Glomerular visceral epithelial cell (primary cell): ENCODE results near the gene TWIST2.

Experiments
- DNase-seq: peaks from one replicate; pipeline ENCODE4 v3.0.0-alpha.2; 2016; ENCODE audit errors: extremely low spot score

Gene TWIST2

GRCh38 chr2:238905224-238905623, 57.3 kb downstream of the TWIST2 start:
- no peak for DNase-seq

- DNase-seq = no peak
These were observed 57.8 kb downstream of the TWIST2 start for GRCh38 chr2:238905644-238906043.

GRCh38 chr2:238906254-238906935, 58.5 kb downstream of the TWIST2 start:
- no peak for DNase-seq

DNA sequence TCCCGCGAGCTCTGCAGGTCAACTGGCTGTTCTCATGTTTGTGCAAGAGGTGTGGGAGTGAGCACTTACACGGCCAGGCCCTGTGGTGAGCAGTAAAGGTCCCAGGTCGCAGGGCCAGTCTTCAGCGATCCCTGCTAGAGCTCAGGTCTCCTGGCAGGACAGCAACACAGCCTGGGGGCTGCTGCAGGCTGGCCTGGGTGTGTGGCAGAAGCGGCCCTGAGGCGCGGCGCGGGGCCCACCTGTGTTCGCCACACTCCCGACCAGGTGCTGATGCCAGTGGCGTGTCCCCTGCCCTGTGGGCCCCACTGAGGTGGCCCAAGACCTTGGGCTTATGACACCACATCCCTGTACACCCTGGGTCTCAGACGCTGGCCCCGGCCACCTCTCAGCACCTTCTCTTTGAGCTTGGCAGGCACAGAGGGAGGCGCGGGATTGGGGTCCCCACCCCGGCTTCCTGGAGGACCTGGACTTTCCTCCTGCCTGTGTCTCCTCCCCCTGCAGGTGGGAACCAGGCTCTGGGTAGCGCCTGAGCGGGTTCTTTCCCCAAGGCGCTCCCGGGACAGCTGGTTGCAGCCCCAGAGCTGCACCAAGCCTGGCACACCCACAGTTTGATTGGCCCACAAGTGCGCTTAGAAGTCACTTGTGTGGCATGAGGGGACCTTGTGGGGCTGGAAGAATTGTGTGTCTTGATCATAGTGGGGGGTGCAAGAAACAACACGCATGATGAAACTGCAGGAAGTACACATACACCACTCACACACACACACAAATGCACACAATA, 59.2 kb downstream of the TWIST2 start:
- DNase-seq = no peak

- no peak for DNase-seq
These were observed 59.9 kb downstream of the TWIST2 start for GRCh38 chr2:238907717-238908173.

GRCh38 chr2:238908960-238909951, 61.4 kb downstream of the TWIST2 start:
- DNase-seq = peak; percentile 13

- peak; percentile 91 for DNase-seq
These were observed 63.0 kb downstream of the TWIST2 start for GRCh38 chr2:238910751-238911351.

DNA sequence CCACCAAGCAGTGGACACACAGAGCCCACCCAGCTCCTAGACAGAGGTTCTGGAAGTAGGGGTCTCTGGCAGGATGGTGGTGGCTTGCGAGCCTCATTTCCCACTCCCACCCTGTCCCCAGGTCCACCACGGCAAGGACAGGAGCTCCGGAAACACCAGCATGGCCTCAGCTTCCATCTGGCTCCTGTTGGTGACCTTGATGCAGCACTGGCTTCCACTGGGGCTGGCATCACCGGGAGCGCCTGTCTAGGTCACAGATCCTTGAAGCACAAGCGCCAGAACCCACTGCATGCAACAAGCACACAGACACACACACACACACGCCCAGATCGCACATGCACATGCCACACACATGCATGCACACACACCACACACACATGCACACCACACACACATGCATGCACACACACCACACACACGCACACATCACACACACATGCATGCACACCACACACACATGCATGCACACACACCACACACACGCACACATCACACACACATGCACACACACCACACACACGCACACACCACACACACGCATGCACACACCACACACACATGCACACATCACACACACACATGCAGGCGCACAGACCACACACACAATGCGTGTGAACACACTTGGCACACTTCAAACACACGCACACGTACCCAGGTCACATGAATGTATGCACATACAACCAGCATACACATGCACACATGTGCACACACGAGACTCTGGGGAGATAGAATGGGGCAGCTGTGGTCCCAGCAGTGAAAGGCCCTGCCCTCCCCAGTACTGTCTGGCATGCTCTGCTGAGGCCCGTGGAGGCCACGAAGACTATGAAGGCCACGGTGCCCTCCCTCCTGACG, 63.7 kb downstream of the TWIST2 start:
- no peak for DNase-seq

DNA sequence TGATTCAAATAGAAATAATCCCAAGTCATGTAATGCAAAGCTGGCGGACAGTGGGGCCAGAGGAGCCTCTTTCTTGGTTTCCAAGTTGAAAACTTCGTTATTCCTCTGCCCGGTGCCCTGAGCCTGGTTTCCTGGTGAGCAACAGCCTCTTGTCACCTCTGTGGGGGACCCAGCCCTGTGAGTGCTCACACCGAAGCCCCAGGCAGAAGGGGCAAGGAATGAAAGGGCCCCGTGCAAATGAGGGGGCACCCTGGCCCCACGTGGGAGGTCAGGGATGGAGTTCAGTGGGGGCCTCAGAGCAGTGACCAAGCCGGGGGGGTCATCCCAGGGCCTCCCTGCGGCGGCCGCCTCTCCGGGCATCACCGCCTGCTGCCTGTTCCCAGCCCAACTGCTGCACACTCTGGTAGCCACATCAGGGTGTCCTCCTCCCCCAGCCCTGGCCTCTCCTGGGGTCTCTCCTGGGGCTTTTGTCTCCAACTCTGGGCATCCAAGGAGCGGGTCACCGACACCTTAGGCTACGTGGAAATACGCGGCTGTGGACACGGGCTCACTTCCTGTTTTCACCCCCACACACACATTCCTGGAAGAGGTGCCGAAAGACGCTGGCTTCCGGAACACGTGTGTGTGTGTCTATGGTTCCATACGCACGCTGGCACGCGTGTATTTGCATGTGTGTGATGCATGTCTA, 64.5 kb downstream of the TWIST2 start:
- DNase-seq = no peak

- no peak for DNase-seq
These were observed 65.3 kb downstream of the TWIST2 start for GRCh38 chr2:238912916-238913875.

GRCh38 chr2:238913931-238914647, 66.2 kb downstream of the TWIST2 start:
- DNase-seq = no peak

DNA sequence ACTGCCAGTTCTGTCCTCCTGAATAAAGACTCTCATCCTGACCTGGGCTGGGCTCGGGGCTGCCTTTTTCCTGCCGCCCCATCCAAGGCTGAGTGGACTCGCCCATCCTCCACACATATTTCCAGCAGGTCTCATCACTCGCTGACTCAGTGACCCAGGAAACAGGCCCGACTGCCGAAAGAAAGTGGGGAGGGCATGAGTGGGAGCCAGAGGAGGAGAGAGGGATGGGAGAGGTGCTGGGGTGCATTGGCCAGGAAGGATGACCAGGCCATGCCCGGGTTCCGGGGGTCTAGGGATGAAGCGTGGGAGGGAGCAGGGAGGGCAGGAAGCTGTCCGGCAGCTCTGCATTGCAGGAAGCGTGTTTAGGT, 66.7 kb downstream of the TWIST2 start:
- DNase-seq = peak; percentile 49

GRCh38 chr2:238915196-238915595, 67.3 kb downstream of the TWIST2 start:
- DNase-seq = no peak

DNA sequence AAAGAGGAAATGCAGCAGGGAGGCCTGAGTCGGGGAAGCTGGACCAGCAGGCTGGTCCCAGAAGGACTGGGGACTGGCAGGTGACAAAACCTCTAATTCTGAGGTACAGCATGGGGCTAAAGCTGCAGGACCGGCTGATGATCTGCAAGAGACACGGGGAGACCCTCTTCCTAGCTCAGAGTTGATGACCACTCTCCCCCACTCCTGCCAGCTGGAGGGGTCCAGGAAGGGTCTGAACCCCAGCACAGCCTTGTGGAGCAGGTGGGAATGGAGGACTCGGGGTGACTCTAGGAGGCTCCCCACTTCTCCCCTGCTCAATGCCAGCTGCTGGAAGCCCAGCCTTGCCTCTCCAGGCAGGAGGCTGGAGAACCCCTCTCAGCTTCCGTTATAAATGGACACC, 67.7 kb downstream of the TWIST2 start:
- no peak for DNase-seq

DNA sequence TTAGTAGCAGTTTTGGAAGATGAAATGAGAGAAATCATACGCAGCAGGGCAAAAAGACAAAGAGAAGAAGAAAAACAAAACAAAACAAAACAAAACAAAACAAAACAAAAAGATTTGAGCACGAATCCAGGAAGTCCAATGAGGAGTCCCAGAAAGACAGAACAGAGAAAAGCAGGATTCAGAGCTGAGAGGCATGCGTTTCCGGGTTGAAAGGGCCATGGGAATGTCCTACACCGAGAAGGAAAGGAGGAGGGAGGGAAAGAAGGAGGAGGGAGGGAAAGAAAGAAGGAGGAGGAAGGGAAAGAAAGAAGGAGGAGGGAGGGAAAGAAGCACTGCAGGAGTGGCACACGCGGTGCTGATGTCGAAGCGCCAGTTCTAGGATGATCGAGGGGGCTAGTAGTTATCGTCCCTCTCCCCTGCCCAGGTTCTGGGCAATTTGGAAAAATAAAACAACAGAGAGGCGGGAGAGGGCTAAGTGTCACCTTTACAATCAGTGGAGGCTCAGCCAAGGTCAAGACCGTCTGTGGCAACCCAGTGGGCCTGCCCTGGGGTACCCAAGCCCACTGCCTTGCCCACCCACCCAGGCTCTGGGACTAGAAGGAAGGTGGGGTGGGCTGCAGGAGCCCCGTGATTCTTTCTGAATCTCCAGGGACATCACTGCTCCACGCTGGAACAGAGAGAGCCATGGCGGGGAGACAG, 68.4 kb downstream of the TWIST2 start:
- no peak for DNase-seq

GRCh38 chr2:238916875-238917590, 69.1 kb downstream of the TWIST2 start:
- DNase-seq = peak; percentile 42

GRCh38 chr2:238919307-238919706, 71.4 kb downstream of the TWIST2 start:
- DNase-seq = no peak
